HepG2 (cell line): ENCODE results near the gene NCAM2. TPM values are rescaled to one million over a fixed set of nuclear protein-coding genes. Genes with fewer than 3 reads are reported as not detected.

ENCODE experiments used
- ATAC-seq: fragments of 200-7000 bp; cut with Tn5 transposase; 3 replicates; pipeline ENCODE4 v1.9.1; 2020; ENCODE audit warnings: mild to moderate bottlenecking, moderate library complexity
- BruUV-seq: library from RNA; stranded (reverse); fragments of 400-500 nt; replicated peaks from 2 replicates; lab custom pipeline; 2021; lab: Mats Ljungman, UMichigan
- CTCF ChIA-PET: fragments of 300-600 bp; formaldehyde crosslinking; extraction: SDS; loops from one replicate; lab custom pipeline; 2021; ENCODE audit warnings: low total read pairs, inconsistent platforms, low intra/inter-chr PET ratio; lab: Yijun Ruan, JAX
- POLR2A ChIA-PET: fragments of 350-600 bp; sonication (Branson Sonifier 250); formaldehyde crosslinking; loops from one replicate; lab custom pipeline; 2020; ENCODE audit warnings: antibody characterized with exemption, inconsistent platforms; lab: Yijun Ruan, JAX
- DNase-seq: peaks from one replicate; pipeline ENCODE4 v3.0.0-alpha.2; 2015; ENCODE audit warnings: low spot score
- FAIRE-seq: peaks from 3 replicates; lab custom pipeline; 2011; peaks lifted over from hg19 to GRCh38; lab: Jason Lieb, UNC
- H2AFZ ChIP-seq: one replicate; pipeline ENCODE4 v1.6.1; 2011; ENCODE audit warnings: low read length, inconsistent platforms
- H3K27ac ChIP-seq: fragments of 300-600 bp; 3 replicates; pipeline ENCODE4 v1.8.0; 2011; ENCODE audit warnings: mixed run types, mild to moderate bottlenecking, mixed read lengths, low read length, inconsistent platforms; ENCODE audit not compliant: insufficient read depth; ENCODE audit errors: extremely low read length
- H3K27me3 ChIP-seq, 2 experiments: fragments of 200-600 bp in 1 of 2; 2 replicates in 1 of 2; 3 replicates in 1 of 2; pipeline versions ENCODE4 v1.6.0 to v1.8.0; 2011; ENCODE audit warnings: low read length in 2 of 2, mild to moderate bottlenecking in 2 of 2, moderate library complexity in 2 of 2, inconsistent platforms in 1 of 2; ENCODE audit not compliant: insufficient read depth in 2 of 2, control insufficient read depth in 1 of 2
- H3K36me3 ChIP-seq, 2 experiments: fragments of 200-600 bp in 1 of 2; replicated peaks in 1 of 2; 2 replicates in 1 of 2; 3 replicates in 1 of 2; pipeline versions ENCODE4 v1.5.1 to v1.8.0; 2011; ENCODE audit warnings: low read length in 2 of 2, inconsistent platforms in 1 of 2; ENCODE audit not compliant: insufficient read depth in 2 of 2, control insufficient read depth in 1 of 2
- H3K4me1 ChIP-seq: 2 replicates; pipeline ENCODE4 v1.5.1; 2012; ENCODE audit warnings: low read length, inconsistent platforms; ENCODE audit not compliant: insufficient read depth
- H3K4me2 ChIP-seq: 2 replicates; pipeline ENCODE4 v1.6.0; 2011; ENCODE audit warnings: low read depth, low read length, inconsistent platforms
- H3K4me3 ChIP-seq, 3 experiments: fragments of 200-600 bp in 1 of 3; sonication (generic), shearing (Covaris generic) in 1 of 3; replicated peaks in 1 of 3; 2 replicates each; pipeline ENCODE4 v1.5.1; 2011 to 2016; ENCODE audit warnings: low read length in 3 of 3, inconsistent platforms in 2 of 3, low read depth in 2 of 3, mild to moderate bottlenecking in 2 of 3, control low read depth in 1 of 3, mixed read lengths in 1 of 3; ENCODE audit not compliant: insufficient read depth in 1 of 3
- H3K79me2 ChIP-seq: one replicate; pipeline ENCODE4 v1.6.1; 2011; ENCODE audit warnings: low read length, inconsistent platforms; ENCODE audit not compliant: insufficient read depth
- H3K9ac ChIP-seq: 2 replicates; pipeline ENCODE4 v1.6.0; 2011; ENCODE audit warnings: mild to moderate bottlenecking, low read depth, low read length, inconsistent platforms; ENCODE audit not compliant: insufficient read depth
- H3K9me3 ChIP-seq: 2 replicates; pipeline ENCODE4 v1.5.1; 2012; ENCODE audit warnings: mild to moderate bottlenecking, low read length
- H4K20me1 ChIP-seq: 2 replicates; pipeline ENCODE4 v1.6.0; 2011; ENCODE audit warnings: inconsistent platforms, mild to moderate bottlenecking, low read length, moderate library complexity; ENCODE audit not compliant: insufficient read depth
- REST ChIP-seq, 2 experiments: IDR thresholded peaks; 2 replicates each; pipeline ENCODE4 v1.6.1; 2011 to 2012; ENCODE audit warnings: low read length in 2 of 2, borderline replicate concordance in 1 of 2, low read depth in 1 of 2, mild to moderate bottlenecking in 1 of 2, moderate library complexity in 1 of 2
- ZFP82 ChIP-seq: sonication (generic); formaldehyde crosslinking; IDR thresholded peaks from 2 replicates; pipeline ENCODE4 v1.5.1; 2020; ENCODE audit warnings: mild to moderate bottlenecking, missing genetic modification reagents, borderline replicate concordance
- WGBS: methylation state at CpG from one replicate; pipeline ENCODE4 v1.1.6; 2017; ENCODE audit warnings: low lambda C conversion rate; 5-methylcytosine and 5-hydroxymethylcytosine counted together
- in situ Hi-C: cut with HindIII; loops from 2 replicates; pipeline ENCODE4 v1.10.0; 2017; ENCODE audit warnings: low pct_unique_long_range_greater_than_20kb; ENCODE audit not compliant: extremely low pct_ligation_motif_present
- intact Hi-C: fragments of 100-400 bp; cut with micrococcal nuclease; formaldehyde crosslinking; loops from one replicate; pipeline ENCODE4 v1.10.0; 2022; ENCODE audit not compliant: unreplicated experiment
- polyA plus RNA-seq, 8 experiments: library from polyadenylated mRNA; depleted of rRNA in 3 of 8; stranded (reverse) in 7 of 8; unstranded in 1 of 8; fragments of >200 nt; fragmentation: Illumina TruSeq in 4 of 8; extraction: Trizol in 4 of 8; gene quantifications; 2 replicates each; pipeline versions ENCODE4 v1.2.1 to v1.2.3, GENCODE V29; 2011 to 2016; ENCODE audit warnings: low read depth in 4 of 8, missing spikeins in 1 of 8, mixed read lengths in 1 of 8; ENCODE audit not compliant: insufficient read depth in 1 of 8
- total RNA-seq, 5 experiments: library from RNA; depleted of rRNA; stranded (reverse); fragments of >200 nt; fragmentation: Illumina TruSeq; extraction: Trizol; gene quantifications; 2 replicates each; pipeline ENCODE4 v1.2.3, GENCODE V29; 2016; ENCODE audit warnings: low read depth in 1 of 5
- TF ChIP-seq, protein P1 (sequence below): sonication (generic); formaldehyde crosslinking; IDR thresholded peaks from 2 replicates; pipeline ENCODE4 v1.4.0; 2020; ENCODE audit warnings: missing genetic modification reagents

Gene NCAM2
- total and polyA plus RNA-seq, 2 of the 13 experiments (the other 11 are each of a cell fraction or from before 2014, with no cell fraction given), result not detected

DNA sequence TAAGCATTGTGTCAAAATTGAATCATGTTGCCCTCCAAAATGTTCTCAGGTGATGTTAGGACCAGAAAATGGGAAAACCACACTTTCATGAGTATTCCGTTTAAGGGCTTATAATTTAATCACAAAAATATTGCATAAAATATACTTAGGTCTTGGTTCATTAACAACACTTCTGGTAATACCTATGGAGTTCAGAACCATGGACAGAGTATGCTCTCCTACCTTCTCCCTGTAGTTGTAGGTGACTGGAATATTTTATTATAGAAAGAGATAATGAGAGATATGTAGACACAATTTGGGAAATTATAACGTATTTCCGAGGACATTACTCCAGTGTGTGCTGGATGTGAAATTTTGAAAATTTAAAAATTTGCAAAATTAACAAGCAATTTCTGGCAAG is 232.5 kb downstream of the NCAM2 start:
- ChIA-PET CTCF (no interaction called here), POLR2A (no interaction called here)
- no TSS peak for BruUV-seq
- FAIRE-seq, result no peak
- no peak overlapping the region for H2AFZ ChIP-seq
- no peak overlapping the region for H3K9ac ChIP-seq
- WGBS, result 2% methylated on average over 3 of the region's 3 CpGs
- no peaks in the 10 kb centered on the region for H4K20me1 ChIP-seq
- H3K4me2 ChIP-seq, result no peak overlapping the region
- no peaks in the 10 kb centered on the region for H3K4me1 ChIP-seq
- intact Hi-C loops, result loop anchor here (10.0 kb wide), 1 partner anchor 1564 kb away; no protein-coding TSS in a partner anchor
- H3K4me3 ChIP-seq, result no peak overlapping the region
- peak in 1 of 2 experiments; percentile 38; a peak in 1 of 4 replicates for TF ChIP-seq REST (IDR thresholded peaks at IDR 0.05; ENCODE audit: borderline replicate concordance in 1 of 2, low read depth in 1 of 2, low read length in 2 of 2)
- no peak for TF ChIP-seq ZFP82 (CRISPR knock-in tag)
- TF ChIP-seq, protein P1, sequence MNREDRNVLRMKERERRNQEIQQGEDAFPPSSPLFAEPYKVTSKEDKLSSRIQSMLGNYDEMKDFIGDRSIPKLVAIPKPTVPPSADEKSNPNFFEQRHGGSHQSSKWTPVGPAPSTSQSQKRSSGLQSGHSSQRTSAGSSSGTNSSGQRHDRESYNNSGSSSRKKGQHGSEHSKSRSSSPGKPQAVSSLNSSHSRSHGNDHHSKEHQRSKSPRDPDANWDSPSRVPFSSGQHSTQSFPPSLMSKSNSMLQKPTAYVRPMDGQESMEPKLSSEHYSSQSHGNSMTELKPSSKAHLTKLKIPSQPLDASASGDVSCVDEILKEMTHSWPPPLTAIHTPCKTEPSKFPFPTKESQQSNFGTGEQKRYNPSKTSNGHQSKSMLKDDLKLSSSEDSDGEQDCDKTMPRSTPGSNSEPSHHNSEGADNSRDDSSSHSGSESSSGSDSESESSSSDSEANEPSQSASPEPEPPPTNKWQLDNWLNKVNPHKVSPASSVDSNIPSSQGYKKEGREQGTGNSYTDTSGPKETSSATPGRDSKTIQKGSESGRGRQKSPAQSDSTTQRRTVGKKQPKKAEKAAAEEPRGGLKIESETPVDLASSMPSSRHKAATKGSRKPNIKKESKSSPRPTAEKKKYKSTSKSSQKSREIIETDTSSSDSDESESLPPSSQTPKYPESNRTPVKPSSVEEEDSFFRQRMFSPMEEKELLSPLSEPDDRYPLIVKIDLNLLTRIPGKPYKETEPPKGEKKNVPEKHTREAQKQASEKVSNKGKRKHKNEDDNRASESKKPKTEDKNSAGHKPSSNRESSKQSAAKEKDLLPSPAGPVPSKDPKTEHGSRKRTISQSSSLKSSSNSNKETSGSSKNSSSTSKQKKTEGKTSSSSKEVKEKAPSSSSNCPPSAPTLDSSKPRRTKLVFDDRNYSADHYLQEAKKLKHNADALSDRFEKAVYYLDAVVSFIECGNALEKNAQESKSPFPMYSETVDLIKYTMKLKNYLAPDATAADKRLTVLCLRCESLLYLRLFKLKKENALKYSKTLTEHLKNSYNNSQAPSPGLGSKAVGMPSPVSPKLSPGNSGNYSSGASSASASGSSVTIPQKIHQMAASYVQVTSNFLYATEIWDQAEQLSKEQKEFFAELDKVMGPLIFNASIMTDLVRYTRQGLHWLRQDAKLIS (CRISPR knock-in tag), result no peak
- no peaks in the 10 kb centered on the region for H3K27me3 ChIP-seq
- ATAC-seq, result no peak
- in situ Hi-C loops, result no loop called here
- H3K9me3 ChIP-seq, result peaks cover 46% of the 10 kb centered on the region
- H3K79me2 ChIP-seq, result no peaks in the 10 kb centered on the region
- no peak overlapping the region for H3K27ac ChIP-seq
- no peak for DNase-seq
- H3K36me3 ChIP-seq, result no peaks in the 10 kb centered on the region
